Esophagus muscularis mucosa (tissue), 4 donors: ENCODE data around the gene GPS2. TPM values are rescaled to one million over a fixed set of nuclear protein-coding genes. Genes with fewer than 3 reads are reported as not detected.

ENCODE experiments used
- DNase-seq: peaks from one replicate; pipeline ENCODE4 v3.0.0-alpha.2; 2017; ENCODE audit errors: extremely low spot score
- H3K27ac ChIP-seq, 4 donors: fragments of 200-600 bp; sonication (generic); replicated peaks in 1 of 4; 1 replicate in 3 of 4; 2 replicates in 1 of 4; pipeline ENCODE4 v1.5.1; 2016 to 2019; ENCODE audit warnings: mild to moderate bottlenecking in 1 of 4
- H3K27me3 ChIP-seq, 4 donors: fragments of 200-600 bp; sonication (generic); one replicate each; pipeline versions ENCODE4 v1.5.1 to v1.6.0; 2016 to 2019
- H3K36me3 ChIP-seq, 4 donors: fragments of 200-600 bp; sonication (generic); one replicate each; pipeline ENCODE4 v1.5.1; 2016 to 2019
- H3K4me1 ChIP-seq, 4 donors: fragments of 200-600 bp; sonication (generic); one replicate each; pipeline ENCODE4 v1.5.1; 2016 to 2019
- H3K4me3 ChIP-seq, 4 donors: fragments of 200-600 bp; sonication (generic); 1 replicate in 2 of 4; 2 replicates in 2 of 4; pipeline ENCODE4 v1.5.1; 2016 to 2019; ENCODE audit warnings: mild to moderate bottlenecking in 4 of 4, moderate library complexity in 1 of 4
- H3K9me3 ChIP-seq, 4 donors: fragments of 200-600 bp; sonication (generic); 1 replicate in 3 of 4; 2 replicates in 1 of 4; pipeline ENCODE4 v1.5.1; 2016 to 2019
- EP300 ChIP-seq: sonication (generic); formaldehyde crosslinking; IDR thresholded peaks from one replicate; pipeline ENCODE4 v1.6.1; 2017; ENCODE audit warnings: antibody characterized with exemption
- POLR2A ChIP-seq: fragments of 450-650 bp; IDR thresholded peaks from one replicate; pipeline ENCODE4 v1.6.1; 2017; ENCODE audit warnings: antibody characterized with exemption, moderate library complexity, mild to moderate bottlenecking, low read depth
- POLR2AphosphoS5 ChIP-seq, 2 donors: sonication (generic); formaldehyde crosslinking; IDR thresholded peaks; one replicate each; pipeline ENCODE4 v1.6.1; 2017; ENCODE audit warnings: antibody characterized with exemption in 2 of 2
- WGBS: methylation state at CpG from one replicate; pipeline ENCODE4 v1.1.5; 2018; 5-methylcytosine and 5-hydroxymethylcytosine counted together
- intact Hi-C: fragments of 100-400 bp; cut with DNase I; formaldehyde crosslinking; loops from one replicate; pipeline ENCODE4 v1.15.1; 2023
- total RNA-seq, 4 donors: library from RNA; depleted of rRNA; stranded (reverse); fragments of >200 nt; gene quantifications; one replicate each; pipeline versions ENCODE4 v1.1.0 to v1.2.1, GENCODE V29; 2016
- TF ChIP-seq, protein P1 (sequence below), 3 experiments: fragments of 200-600 bp in 2 of 3; fragments of 450-650 bp in 1 of 3; sonication (generic) in 2 of 3; IDR thresholded peaks; one replicate each; pipeline ENCODE4 v1.5.1; 2017 to 2019; ENCODE audit warnings: antibody characterized with exemption in 3 of 3, mild to moderate bottlenecking in 2 of 3, moderate library complexity in 1 of 3

GPS2 gene
- total RNA-seq, 4 donors from 2014 or later, result 89.6 to 112 (median 90.2) TPM

DNA sequence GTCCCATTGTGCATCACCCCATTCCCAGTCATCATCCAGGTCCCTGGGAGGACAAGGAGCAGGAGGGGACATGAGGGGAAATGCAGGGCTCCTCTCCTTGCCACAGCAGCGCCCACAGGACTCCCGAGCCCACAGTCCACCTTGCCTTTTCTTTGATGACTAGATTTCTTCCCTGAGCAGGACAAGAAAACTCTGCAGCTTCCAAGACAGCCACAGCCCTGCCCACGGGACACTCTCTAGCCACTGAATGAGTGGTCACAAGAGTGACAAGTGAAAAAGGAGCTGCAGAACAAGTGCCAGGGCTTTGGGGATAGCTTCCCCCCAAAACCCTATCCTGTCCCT, 9.2 kb upstream of the GPS2 start:
- 90% methylated on average over 2 of the region's 3 CpGs for WGBS
- Histone ChIP-seq H3K27me3 (no peaks in the 10 kb centered on the region), H3K4me3 (no peak overlapping the region), H3K9me3 (no peaks in the 10 kb centered on the region), H3K36me3 (peaks cover 34 to 83% (median 73%) of the 10 kb centered on the region in 4 donors), H3K27ac (no peak overlapping the region), H3K4me1 (peaks cover 10 to 26% (median 15%) of the 10 kb centered on the region in 4 donors)
- no peak for DNase-seq
- intact Hi-C loops, result no loop called here
- no peak for TF ChIP-seq EP300
- no peak for TF ChIP-seq POLR2AphosphoS5 (IDR thresholded peaks at IDR 0.05)
- TF ChIP-seq, protein P1, sequence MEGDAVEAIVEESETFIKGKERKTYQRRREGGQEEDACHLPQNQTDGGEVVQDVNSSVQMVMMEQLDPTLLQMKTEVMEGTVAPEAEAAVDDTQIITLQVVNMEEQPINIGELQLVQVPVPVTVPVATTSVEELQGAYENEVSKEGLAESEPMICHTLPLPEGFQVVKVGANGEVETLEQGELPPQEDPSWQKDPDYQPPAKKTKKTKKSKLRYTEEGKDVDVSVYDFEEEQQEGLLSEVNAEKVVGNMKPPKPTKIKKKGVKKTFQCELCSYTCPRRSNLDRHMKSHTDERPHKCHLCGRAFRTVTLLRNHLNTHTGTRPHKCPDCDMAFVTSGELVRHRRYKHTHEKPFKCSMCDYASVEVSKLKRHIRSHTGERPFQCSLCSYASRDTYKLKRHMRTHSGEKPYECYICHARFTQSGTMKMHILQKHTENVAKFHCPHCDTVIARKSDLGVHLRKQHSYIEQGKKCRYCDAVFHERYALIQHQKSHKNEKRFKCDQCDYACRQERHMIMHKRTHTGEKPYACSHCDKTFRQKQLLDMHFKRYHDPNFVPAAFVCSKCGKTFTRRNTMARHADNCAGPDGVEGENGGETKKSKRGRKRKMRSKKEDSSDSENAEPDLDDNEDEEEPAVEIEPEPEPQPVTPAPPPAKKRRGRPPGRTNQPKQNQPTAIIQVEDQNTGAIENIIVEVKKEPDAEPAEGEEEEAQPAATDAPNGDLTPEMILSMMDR (IDR thresholded peaks at IDR 0.05), result no peak

DNA sequence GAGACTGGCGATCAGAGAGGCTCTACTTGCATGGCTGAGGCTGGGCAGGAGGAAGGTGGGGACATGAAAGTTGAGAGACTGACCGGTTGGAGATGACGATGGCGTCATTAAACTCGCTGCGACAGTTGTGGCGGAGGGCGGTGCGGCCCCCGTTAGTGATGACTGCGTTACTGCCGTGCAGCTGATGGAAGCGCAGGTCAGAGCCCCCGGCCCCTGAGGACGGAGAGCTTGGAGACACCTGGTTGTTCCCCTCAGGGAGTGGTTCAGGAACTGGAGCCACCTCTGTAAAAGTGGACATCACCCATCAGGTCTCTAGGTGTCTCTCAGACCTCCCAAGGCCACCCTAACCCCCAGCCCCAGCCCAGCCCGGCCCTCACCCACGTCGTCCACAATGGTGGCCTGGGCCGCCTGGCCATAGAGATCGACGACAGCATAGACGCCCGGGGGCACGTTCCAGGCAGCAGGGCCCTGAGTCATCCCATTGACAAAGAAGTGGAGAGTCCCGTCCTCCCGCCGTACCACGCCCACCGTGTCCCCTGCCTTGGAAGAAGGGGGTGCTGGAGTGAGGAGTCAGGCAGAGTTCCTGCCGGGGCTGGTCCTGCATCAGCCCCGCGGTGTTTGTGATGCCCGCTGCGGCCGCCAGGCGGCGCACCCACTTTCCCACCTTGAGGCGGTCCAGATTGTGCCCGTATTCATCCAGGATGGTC, 8.7 kb upstream of the GPS2 start:
- no peaks in the 10 kb centered on the region for H3K9me3 ChIP-seq
- H3K4me1 ChIP-seq, result peaks cover 10 to 26% (median 14%) of the 10 kb centered on the region in 4 donors
- no peaks in the 10 kb centered on the region for H3K27me3 ChIP-seq
- intact Hi-C loops, result no loop called here
- H3K36me3 ChIP-seq, result peaks cover 36 to 88% (median 78%) of the 10 kb centered on the region in 4 donors
- 73% methylated on average over 17 of the region's 39 CpGs for WGBS
- H3K27ac ChIP-seq, result no peak overlapping the region
- DNase-seq, result no peak
- TF ChIP-seq POLR2A, result no peak
- TF ChIP-seq POLR2AphosphoS5 (IDR thresholded peaks at IDR 0.05), result peak in 1 of 2 donors; percentile 20
- TF ChIP-seq, protein P1 (IDR thresholded peaks at IDR 0.05), result peak; percentile 72 to 89 (median 77)
- H3K4me3 ChIP-seq, result no peak overlapping the region

DNA sequence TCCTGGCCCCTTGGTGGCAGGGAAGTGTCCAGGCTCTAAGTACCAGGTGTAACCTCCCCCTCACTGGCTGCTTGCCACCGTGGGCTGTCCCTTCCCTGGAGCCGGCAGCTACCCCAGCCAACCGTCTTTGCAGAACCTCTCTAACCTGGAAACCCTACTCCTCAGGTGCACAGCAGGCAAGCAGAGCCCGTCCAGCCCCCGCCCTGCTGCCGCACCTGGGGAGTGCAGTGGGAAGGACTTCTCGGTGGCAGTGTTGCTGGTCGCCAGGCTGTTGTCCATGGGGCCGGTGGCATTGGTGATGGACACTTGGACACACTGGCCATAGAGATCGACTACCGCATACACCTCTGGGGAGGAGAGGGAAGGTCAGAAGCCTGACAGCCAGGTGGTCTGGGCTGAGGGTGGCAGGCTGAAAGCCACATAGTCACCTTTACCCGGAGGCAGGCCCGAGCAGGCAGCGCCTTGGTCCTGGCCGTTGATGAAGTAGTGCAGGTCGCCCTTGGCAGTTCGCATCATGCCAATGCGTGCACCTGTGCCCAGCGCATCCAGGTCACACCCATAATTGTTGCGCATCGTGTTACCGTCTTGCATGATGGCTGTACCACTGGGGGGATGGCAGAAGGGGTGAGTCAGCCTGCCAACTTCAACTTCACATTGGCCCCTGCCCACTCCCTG, 7.5 kb upstream of the GPS2 start:
- no peak for DNase-seq
- intact Hi-C loops, result no loop called here
- H3K36me3 ChIP-seq, result peaks cover 48 to 100% (median 91%) of the 10 kb centered on the region in 4 donors

DNA sequence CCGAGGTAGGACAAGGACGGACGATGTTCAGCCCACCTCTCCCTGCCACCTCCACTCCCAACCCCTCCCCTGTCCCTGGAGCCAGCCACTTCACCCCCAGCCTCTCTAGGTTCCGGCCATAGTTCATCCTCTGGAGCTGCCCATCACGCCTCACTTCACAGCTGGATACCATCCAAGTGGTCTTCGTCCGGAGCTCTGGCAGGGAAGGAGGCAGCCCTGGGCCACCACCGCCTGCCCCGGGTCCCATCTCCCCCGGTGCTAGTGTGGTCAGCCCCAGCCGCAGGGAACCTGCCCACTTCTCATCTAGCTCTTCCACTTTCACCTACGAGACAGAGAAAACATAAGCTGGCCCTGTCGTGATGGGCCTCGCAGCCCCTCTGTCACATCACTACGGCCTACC, 6.3 kb upstream of the GPS2 start:
- Histone ChIP-seq H3K27me3 (no peaks in the 10 kb centered on the region), H3K4me3 (no peak overlapping the region), H3K36me3 (peaks cover 60 to 100% (median 94%) of the 10 kb centered on the region in 4 donors), H3K27ac (no peak overlapping the region), H3K9me3 (no peaks in the 10 kb centered on the region), H3K4me1 (peaks cover 0 to 6% (median 0%) of the 10 kb centered on the region in 4 donors)
- WGBS, result 87% methylated on average over 14 of the region's 15 CpGs
- TF ChIP-seq EP300 (no peak), POLR2AphosphoS5 (IDR thresholded peaks at IDR 0.05) (no peak), POLR2A (no peak)
- TF ChIP-seq, protein P1 (IDR thresholded peaks at IDR 0.05), result no peak
- DNase-seq, result no peak
- intact Hi-C loops, result no loop called here

More for the DNA sequence above, 7.5 kb upstream of the GPS2 start:
- TF ChIP-seq POLR2A, result no peak
- TF ChIP-seq POLR2AphosphoS5 (IDR thresholded peaks at IDR 0.05), result no peak
- no peak for TF ChIP-seq EP300
- TF ChIP-seq, protein P1 (IDR thresholded peaks at IDR 0.05), result no peak
- Histone ChIP-seq H3K4me3 (no peak overlapping the region), H3K4me1 (peaks cover 0 to 13% (median 4%) of the 10 kb centered on the region in 4 donors), H3K9me3 (no peaks in the 10 kb centered on the region), H3K27ac (no peak overlapping the region), H3K27me3 (no peaks in the 10 kb centered on the region)
- WGBS, result 90% methylated on average over 18 of the region's 22 CpGs
